ENCODE data around the gene CLCN5. TPM values are rescaled to one million over a fixed set of nuclear protein-coding genes. Genes with fewer than 3 reads are reported as not detected.

CLCN5 gene
- 5.1 and 7.3 TPM in 2 replicates for total RNA-seq

DNA sequence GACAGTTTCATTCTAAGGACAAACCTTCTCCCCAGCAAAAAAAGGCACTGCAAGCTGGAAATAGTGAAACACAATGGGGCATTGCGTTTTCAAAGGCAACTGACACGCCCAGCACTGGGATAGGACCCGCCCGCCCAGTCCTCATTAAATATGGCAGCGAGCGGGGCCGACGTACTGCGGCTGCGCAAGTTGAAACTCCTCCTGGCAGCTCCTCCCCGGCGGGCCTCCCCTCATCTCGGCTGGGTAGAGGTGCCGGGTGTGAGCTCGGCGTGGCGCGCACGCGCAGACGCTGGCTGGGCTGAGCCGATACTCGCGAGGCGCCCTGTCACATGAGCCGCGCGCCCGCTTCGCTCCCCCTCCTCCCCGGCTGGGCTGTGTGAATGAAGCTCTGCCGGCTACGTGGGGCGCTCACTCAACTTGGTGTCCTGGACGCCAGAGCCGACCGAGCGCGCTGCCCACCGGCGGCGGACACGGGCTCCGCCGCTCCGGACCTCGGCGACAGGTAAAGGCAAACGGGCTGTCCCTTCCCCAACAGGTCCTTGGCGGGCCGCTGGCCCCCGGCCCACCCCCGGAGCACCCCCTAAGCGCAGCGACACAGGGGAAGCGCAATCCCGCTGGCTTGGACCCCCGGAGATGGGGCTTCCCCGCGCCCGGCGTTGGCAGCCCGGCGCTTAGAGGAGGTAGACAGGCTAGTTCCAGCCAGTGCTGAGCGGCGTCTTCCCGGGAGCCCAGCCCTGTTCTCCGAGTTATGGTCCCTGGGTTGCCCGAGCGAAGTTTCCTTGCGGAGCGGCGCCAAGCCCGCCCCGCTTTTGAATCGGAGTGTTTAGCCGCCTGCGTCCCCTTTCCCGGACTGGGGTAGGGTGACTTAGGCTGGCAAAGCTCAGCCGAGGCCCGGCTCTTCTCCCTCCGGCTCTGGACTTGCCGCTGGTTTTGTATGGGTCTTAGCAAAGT is at the start of gene CLCN5:
Gene CLCN5, plus strand, starts transcription at position 306 of the 951 bp plus-strand sequence. CDS start 2,703 bp downstream, outside the sequence.

GRCh38 chrX:49878834-49879655 is 43.4 kb upstream of the CLCN5 start, which contains the start of gene USP27X:
Gene USP27X, plus strand, starts transcription at chrX:49879484. Its CDS starts 824 bp downstream, at chrX:49880308.

Other genes with a start within 250 kb of the CLCN5 start
- gene PAGE1, start 226.6 kb upstream of the CLCN5 start, total RNA-seq = not detected in 2 replicates
- not detected in 2 replicates for gene PAGE4, start 93.3 kb upstream of the CLCN5 start, total RNA-seq
- gene USP27X, start 43.1 kb upstream of the CLCN5 start, total RNA-seq = 1.1 and 2.5 TPM in 2 replicates